RWPE1 (cell line): Measurements from ENCODE around the gene PTAR1.
A peak's percentile ranks its signal among the peaks of the same experiment; 100 is the strongest.

Source experiments
- CTCF ChIA-PET: fragments of 350-600 bp; sonication (Branson Sonifier 250); formaldehyde crosslinking; extraction: SDS; loops from one replicate; lab custom pipeline; 2021; lab: Yijun Ruan, JAX
- POLR2A ChIA-PET: fragments of 400-600 bp; formaldehyde crosslinking; extraction: SDS; loops from one replicate; lab custom pipeline; 2020; ENCODE audit warnings: antibody characterized with exemption; ENCODE audit not compliant: low non-redundant PET; lab: Yijun Ruan, JAX
- DNase-seq: peaks from one replicate; pipeline ENCODE4 v3.0.0; 2012; ENCODE audit warnings: low spot score
- H3K27ac ChIP-seq: fragments of 450-650 bp; 2 replicates; pipeline ENCODE4 v1.5.1; 2017
- TF ChIP-seq, protein P1 (sequence below): fragments of 450-650 bp; conservative IDR thresholded peaks from 2 replicates; pipeline ENCODE4 v1.5.1; 2017; ENCODE audit warnings: low read depth, mild to moderate bottlenecking

Gene PTAR1

DNA sequence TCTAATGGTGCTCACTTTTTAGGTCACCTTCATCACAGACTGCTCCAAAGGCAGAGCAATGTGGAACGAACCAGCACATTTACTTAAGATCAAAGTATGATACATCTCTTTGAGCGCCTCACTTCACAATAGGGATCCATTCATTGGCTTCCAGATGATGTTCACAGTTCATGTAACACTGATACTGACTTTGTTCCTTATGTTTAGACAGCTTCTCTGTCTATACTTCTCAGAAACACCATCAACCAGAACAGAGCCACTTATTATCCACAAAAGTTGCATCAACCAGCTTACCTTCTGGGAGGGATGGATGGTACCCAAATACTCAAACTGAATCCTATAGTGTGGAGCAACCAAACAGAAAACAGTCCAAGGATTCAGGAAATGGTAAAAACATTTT, 4.6 kb downstream of the PTAR1 start:
- TF ChIP-seq, protein P1, sequence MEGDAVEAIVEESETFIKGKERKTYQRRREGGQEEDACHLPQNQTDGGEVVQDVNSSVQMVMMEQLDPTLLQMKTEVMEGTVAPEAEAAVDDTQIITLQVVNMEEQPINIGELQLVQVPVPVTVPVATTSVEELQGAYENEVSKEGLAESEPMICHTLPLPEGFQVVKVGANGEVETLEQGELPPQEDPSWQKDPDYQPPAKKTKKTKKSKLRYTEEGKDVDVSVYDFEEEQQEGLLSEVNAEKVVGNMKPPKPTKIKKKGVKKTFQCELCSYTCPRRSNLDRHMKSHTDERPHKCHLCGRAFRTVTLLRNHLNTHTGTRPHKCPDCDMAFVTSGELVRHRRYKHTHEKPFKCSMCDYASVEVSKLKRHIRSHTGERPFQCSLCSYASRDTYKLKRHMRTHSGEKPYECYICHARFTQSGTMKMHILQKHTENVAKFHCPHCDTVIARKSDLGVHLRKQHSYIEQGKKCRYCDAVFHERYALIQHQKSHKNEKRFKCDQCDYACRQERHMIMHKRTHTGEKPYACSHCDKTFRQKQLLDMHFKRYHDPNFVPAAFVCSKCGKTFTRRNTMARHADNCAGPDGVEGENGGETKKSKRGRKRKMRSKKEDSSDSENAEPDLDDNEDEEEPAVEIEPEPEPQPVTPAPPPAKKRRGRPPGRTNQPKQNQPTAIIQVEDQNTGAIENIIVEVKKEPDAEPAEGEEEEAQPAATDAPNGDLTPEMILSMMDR = no peak
- ChIA-PET CTCF (interaction anchor here (1.0 to 1.2 kb wide), 2 partner anchors 130 to 333 kb away, joined by 4 read pairs; no protein-coding TSS in a partner anchor), POLR2A (no interaction called here)
- H3K27ac ChIP-seq = no peak overlapping the region
- no peak for DNase-seq

DNA sequence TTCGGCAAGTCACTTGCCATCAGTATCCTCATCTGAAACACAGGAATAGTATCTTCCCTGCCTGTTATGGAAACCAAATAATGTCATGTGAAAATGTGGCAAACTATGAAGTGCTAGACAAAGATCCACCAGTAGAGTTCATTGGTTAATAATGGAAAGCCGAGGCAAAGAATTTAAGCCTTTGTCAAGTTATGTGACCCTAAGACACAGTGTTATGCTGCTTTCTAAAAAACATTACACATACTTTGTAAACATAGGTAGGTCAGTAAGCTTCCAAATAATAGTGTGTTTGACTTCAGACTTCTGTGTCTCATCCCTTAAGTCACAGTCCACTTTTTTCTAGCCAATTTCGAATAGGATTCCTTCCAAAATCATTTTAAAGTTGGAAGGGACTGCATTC, 6.0 kb downstream of the PTAR1 start:
- CTCF ChIA-PET = no interaction called here
- DNase-seq = no peak
- TF ChIP-seq, protein P1 = no peak
- no peak overlapping the region for H3K27ac ChIP-seq
- POLR2A ChIA-PET = no interaction called here

DNA sequence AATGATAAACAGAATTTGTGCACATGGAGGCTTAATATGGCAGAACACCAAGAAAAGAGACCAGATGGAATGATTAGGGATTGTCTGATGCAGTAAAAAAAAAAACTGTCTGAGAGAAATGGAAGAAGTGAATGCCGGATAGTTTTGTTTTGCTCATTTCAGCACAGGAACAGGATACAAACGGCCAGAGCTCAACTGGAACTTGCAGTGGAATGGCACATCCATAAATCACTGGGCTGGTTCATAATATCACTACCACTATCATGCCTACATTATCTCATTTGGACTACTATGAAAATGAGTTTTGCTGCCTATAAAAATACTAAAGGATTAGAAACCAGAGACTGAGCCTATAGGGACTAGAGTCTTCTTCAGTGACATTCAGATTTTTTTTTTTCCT, 9.7 kb downstream of the PTAR1 start:
- no peak for DNase-seq
- TF ChIP-seq, protein P1 = no peak
- POLR2A ChIA-PET = no interaction called here
- H3K27ac ChIP-seq = no peak overlapping the region
- CTCF ChIA-PET = no interaction called here

DNA sequence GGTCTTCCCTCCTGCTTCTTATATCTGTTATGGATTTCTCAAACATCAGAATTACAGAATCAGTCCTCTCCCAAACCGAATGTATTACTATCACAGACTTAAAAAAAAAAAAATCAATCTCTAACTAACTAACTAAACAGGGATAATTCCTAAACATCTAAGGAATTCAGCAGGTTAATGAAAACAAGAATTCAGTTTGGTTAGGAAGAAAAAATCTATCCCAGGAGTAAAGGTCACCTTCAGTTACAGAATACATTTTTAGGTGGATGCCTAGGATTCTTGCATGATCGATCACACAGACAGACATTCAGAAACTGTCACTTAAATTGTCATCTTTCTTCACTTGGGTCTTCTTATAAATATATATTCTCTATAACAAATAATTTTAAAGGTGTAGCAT, 11.5 kb downstream of the PTAR1 start:
- DNase-seq = no peak
- ChIA-PET CTCF (no interaction called here), POLR2A (no interaction called here)
- H3K27ac ChIP-seq = no peak overlapping the region
- TF ChIP-seq, protein P1 = no peak

DNA sequence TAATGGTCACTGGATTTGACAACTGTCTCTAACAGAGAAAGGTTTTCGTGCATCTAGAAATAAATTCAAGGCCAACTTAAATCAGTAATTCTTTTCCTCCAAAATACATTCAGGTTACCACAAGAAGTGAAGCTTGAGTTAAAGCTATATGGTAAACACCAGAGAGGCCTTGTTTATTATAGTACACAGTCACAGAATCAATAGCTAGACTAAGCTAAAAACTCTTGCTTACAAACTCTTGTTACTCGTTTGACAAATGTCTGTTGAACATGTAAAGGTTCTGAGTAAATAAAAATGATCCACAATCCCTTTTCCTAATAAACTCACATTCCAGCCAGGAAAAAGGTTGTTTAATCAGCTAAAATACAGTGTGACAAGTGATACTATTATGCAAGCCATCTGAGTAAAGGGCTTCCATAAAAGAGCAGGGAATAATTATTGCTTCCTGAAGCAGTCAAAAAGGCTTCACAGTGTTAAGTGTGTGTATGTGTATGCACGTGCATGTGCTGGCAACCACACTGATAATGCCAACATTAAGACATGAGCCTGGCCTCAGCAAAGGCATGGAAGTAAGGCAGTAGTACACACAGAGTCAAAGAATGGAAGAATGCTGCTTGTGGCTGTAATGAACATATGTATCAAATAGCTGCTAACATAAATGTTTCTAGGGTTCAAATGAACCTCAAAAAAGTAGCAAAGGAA, 12.8 kb downstream of the PTAR1 start:
- POLR2A ChIA-PET = no interaction called here
- TF ChIP-seq, protein P1 = no peak
- CTCF ChIA-PET = interaction anchor here (0.7 to 0.9 kb wide), 2 partner anchors 74 to 177 kb away, joined by 3 to 5 read pairs; no protein-coding TSS in a partner anchor
- H3K27ac ChIP-seq = no peak overlapping the region
- no peak for DNase-seq

DNA sequence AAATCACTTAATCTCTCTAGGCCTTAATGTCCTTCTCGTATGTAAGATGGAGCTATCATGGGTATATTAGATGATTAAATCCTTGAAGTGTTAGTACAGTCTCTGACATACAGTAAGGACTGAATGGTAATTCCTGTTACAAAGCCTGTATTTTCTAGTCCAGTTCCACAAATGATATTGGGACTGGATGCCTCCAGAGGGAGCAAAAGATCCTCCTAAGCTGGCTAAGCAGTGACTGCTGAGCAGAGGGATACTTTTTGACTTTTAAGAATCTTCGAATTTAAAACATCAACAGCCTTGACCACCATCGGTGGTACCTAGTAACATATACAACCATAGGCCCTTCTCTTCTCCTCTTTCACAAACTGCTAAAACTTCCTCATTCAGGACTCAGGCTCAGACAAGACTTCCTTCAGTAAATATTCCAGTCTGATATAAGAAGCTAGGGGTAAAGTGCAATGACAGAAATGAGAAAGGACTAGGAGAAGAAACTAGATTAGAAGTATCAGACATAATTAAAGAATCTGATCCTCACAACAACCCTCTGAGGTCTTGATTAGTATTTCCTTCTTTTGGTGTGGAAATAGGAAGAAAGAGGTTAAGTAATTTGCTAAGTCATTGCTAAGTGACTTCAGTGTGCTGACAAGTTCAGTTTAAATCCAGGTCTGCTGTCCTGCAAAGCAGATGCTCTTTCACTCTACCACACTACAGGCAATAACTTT, 13.9 kb downstream of the PTAR1 start:
- POLR2A ChIA-PET = no interaction called here
- DNase-seq = peak; percentile 11
- CTCF ChIA-PET = interaction anchor here (0.6 to 0.8 kb wide), 2 partner anchors 174 to 1358 kb away, joined by 3 to 9 read pairs; no protein-coding TSS in a partner anchor
- no peak overlapping the region for H3K27ac ChIP-seq
- TF ChIP-seq, protein P1 = no peak
